Right lobe of liver (tissue), 6 donors: ENCODE data around the gene CD163L1. TPM values are rescaled to one million over a fixed set of nuclear protein-coding genes. Genes with fewer than 3 reads are reported as not detected.

ENCODE experiments used
- ATAC-seq, 4 donors: fragments of 200-7000 bp; cut with Tn5 transposase; one replicate each; pipeline ENCODE4 v1.9.1; 2020; ENCODE audit warnings: mild to moderate bottlenecking in 4 of 4, moderate library complexity in 4 of 4
- DNase-seq, 3 donors: peaks; one replicate each; pipeline ENCODE4 v3.0.0-alpha.2; 2020
- H3K27ac ChIP-seq, 3 donors: fragments of 200-600 bp; one replicate each; pipeline ENCODE4 v1.8.0; 2022
- H3K27me3 ChIP-seq, 2 donors: fragments of 200-600 bp; one replicate each; pipeline ENCODE4 v1.8.0; 2022
- H3K36me3 ChIP-seq, 4 donors: fragments of 200-600 bp; sonication (generic) in 1 of 4; one replicate each; pipeline versions ENCODE4 v1.5.1 to v1.8.0; 2017 to 2022; ENCODE audit warnings: control low read depth in 1 of 4
- H3K4me1 ChIP-seq, 4 donors: fragments of 200-600 bp; sonication (generic) in 1 of 4; one replicate each; pipeline versions ENCODE4 v1.5.1 to v1.8.0; 2017 to 2022; ENCODE audit warnings: control low read depth in 1 of 4
- H3K4me3 ChIP-seq, 3 donors: fragments of 200-600 bp; one replicate each; pipeline ENCODE4 v1.8.0; 2022
- H3K9me3 ChIP-seq, 4 donors: fragments of 200-600 bp; sonication (generic) in 1 of 4; one replicate each; pipeline versions ENCODE4 v1.5.1 to v1.8.0; 2017 to 2022; ENCODE audit warnings: control low read depth in 1 of 4
- CTCF ChIP-seq, 4 donors: fragments of 200-600 bp in 3 of 4; fragments of 450-650 bp in 1 of 4; IDR thresholded peaks; one replicate each; pipeline versions ENCODE4 v1.5.1 to v1.8.0; 2016 to 2022; ENCODE audit warnings: antibody characterized with exemption in 4 of 4, mild to moderate bottlenecking in 2 of 4
- POLR2A ChIP-seq: fragments of 450-650 bp; IDR thresholded peaks from one replicate; pipeline ENCODE4 v1.6.1; 2017; ENCODE audit warnings: antibody characterized with exemption, mild to moderate bottlenecking
- WGBS: methylation state at CpG from one replicate; pipeline ENCODE4 v1.1.6; 2018; ENCODE audit warnings: low coverage, low lambda C conversion rate; ENCODE audit not compliant: insufficient coverage; ENCODE audit errors: missing lambda C conversion rate; 5-methylcytosine and 5-hydroxymethylcytosine counted together
- intact Hi-C, 2 donors: fragments of 100-400 bp; cut with DNase I; formaldehyde crosslinking; loops; one replicate each; pipeline versions ENCODE4 v1.11.2 to v1.14.1; 2022
- total RNA-seq, 6 experiments: library from RNA; depleted of rRNA in 2 of 6; stranded (reverse); fragments of >200 nt in 2 of 6; fragmentation: NEBNext Ultra II Directional in 3 of 6; extraction: Animal tissue kit (Norgen Biotek cat#: 25700) in 3 of 6; gene quantifications; one replicate each; pipeline versions ENCODE4 v1.1.0 to v1.2.4, GENCODE V29; 2016 to 2023
- donor health status: DM: no; HTN: yes; CAD: no.
- donor health status: DM: no; HTN: no; CAD: no.
- donor health status: DM: no; HTN: no; CAD: no.
- donor health status: DM: no; HTN: yes; CAD: no.
- donor health status: DM: no; HTN: yes; CAD: no.

The CD163L1 gene
- total RNA-seq, 6 experiments from 2014 or later = 0.26 to 4.8 (median 1.2) TPM

GRCh38 chr12:7459973-7460372, 16.0 kb upstream of the CD163L1 start:
- intact Hi-C loops = loop anchor here (10.0 kb wide), 2 partner anchors 235 to 245 kb away; no protein-coding TSS in a partner anchor
- H3K27me3 ChIP-seq = no peaks in the 10 kb centered on the region
- DNase-seq (no peak), ATAC-seq (peak in 1 of 4 donors; percentile 28)
- no peak overlapping the region for H3K27ac ChIP-seq
- H3K4me3 ChIP-seq = no peak overlapping the region
- no peaks in the 10 kb centered on the region for H3K36me3 ChIP-seq
- no CpG with 5 or more reads among the region's 3 CpGs for WGBS
- H3K9me3 ChIP-seq = no peaks in the 10 kb centered on the region
- TF ChIP-seq POLR2A (no peak), CTCF (IDR thresholded peaks at IDR 0.05) (no peak)
- no peaks in the 10 kb centered on the region for H3K4me1 ChIP-seq

- 19% methylated on average over 3 of the region's 3 CpGs for WGBS
- Histone ChIP-seq H3K27me3 (no peaks in the 10 kb centered on the region), H3K4me3 (no peak overlapping the region), H3K9me3 (no peaks in the 10 kb centered on the region), H3K27ac (no peak overlapping the region), H3K36me3 (no peaks in the 10 kb centered on the region), H3K4me1 (no peaks in the 10 kb centered on the region)
- ATAC-seq (no peak), DNase-seq (no peak)
- intact Hi-C loops = no loop called here
- TF ChIP-seq CTCF (IDR thresholded peaks at IDR 0.05) (no peak), POLR2A (no peak)
Measured at GRCh38 chr12:7451756-7452155, 7.8 kb upstream of the CD163L1 start.

- intact Hi-C loops = no loop called here
- H3K4me3 ChIP-seq = no peak overlapping the region
- no peak for TF ChIP-seq POLR2A
- no peak for TF ChIP-seq CTCF (IDR thresholded peaks at IDR 0.05)
- no peaks in the 10 kb centered on the region for H3K36me3 ChIP-seq
- WGBS = 60% methylated on average over 6 of the region's 7 CpGs
- H3K27ac ChIP-seq = no peak overlapping the region
- no peaks in the 10 kb centered on the region for H3K4me1 ChIP-seq
- DNase-seq = no peak
- no peaks in the 10 kb centered on the region for H3K27me3 ChIP-seq
- H3K9me3 ChIP-seq = no peaks in the 10 kb centered on the region
- ATAC-seq = no peak
Measured at GRCh38 chr12:7450667-7451066, 6.7 kb upstream of the CD163L1 start.

GRCh38 chr12:7448099-7448498, 4.1 kb upstream of the CD163L1 start:
- TF ChIP-seq CTCF (IDR thresholded peaks at IDR 0.05) (no peak), POLR2A (no peak)
- Histone ChIP-seq H3K36me3 (no peaks in the 10 kb centered on the region), H3K27me3 (no peaks in the 10 kb centered on the region), H3K27ac (no peak overlapping the region), H3K4me1 (no peaks in the 10 kb centered on the region), H3K4me3 (no peak overlapping the region), H3K9me3 (no peaks in the 10 kb centered on the region)
- 64% methylated on average over 1 of the region's 1 CpG for WGBS
- no peak for ATAC-seq
- no peak for DNase-seq
- intact Hi-C loops = no loop called here

GRCh38 chr12:7444537-7444936, 584 bp upstream of the CD163L1 start:
- WGBS = 63% methylated on average over 4 of the region's 4 CpGs
- Histone ChIP-seq H3K27me3 (no peaks in the 10 kb centered on the region), H3K36me3 (no peaks in the 10 kb centered on the region), H3K4me1 (no peaks in the 10 kb centered on the region), H3K9me3 (no peaks in the 10 kb centered on the region), H3K27ac (no peak overlapping the region), H3K4me3 (no peak overlapping the region)
- TF ChIP-seq CTCF (IDR thresholded peaks at IDR 0.05) (no peak), POLR2A (no peak)
- DNase-seq (no peak), ATAC-seq (peak in 1 of 4 donors; percentile 42)
- intact Hi-C loops = no loop called here
